Cardiac muscle cell (in vitro differentiated cells and primary cell): ENCODE measurements around the gene CCDC77. TPM values are rescaled to one million over a fixed set of nuclear protein-coding genes. Genes with fewer than 3 reads are reported as not detected.

ENCODE experiments used
- DNase-seq, 2 donors: peaks; one replicate each; pipeline versions ENCODE4 v3.0.0 to v3.0.0-alpha.2; 2010 to 2017; ENCODE audit warnings: low read depth in 1 of 2, low spot score in 1 of 2
- H3K27ac ChIP-seq: fragments of 200-600 bp; sonication (generic); 2 replicates; pipeline ENCODE4 v1.5.1; 2016
- H3K27me3 ChIP-seq: fragments of 200-600 bp; sonication (generic); 2 replicates; pipeline ENCODE4 v1.6.0; 2016; ENCODE audit warnings: control low read depth
- H3K36me3 ChIP-seq: fragments of 200-600 bp; sonication (generic); 2 replicates; pipeline ENCODE4 v1.5.1; 2016; ENCODE audit warnings: control low read depth
- H3K4me1 ChIP-seq: fragments of 200-600 bp; sonication (generic); 2 replicates; pipeline ENCODE4 v1.8.1; 2017; ENCODE audit warnings: low read depth, mild to moderate bottlenecking, mixed run types
- H3K4me3 ChIP-seq: fragments of 200-600 bp; sonication (generic); 2 replicates; pipeline ENCODE4 v1.5.1; 2016; ENCODE audit warnings: mild to moderate bottlenecking
- H3K9me3 ChIP-seq: fragments of 200-600 bp; sonication (generic); 2 replicates; pipeline ENCODE4 v1.5.1; 2017; ENCODE audit warnings: low read depth, mild to moderate bottlenecking, control low read depth
- CTCF ChIP-seq: IDR thresholded peaks from 2 replicates; pipeline ENCODE4 v1.5.1; 2012; ENCODE audit warnings: low read depth, mild to moderate bottlenecking, low read length
- polyA plus RNA-seq: library from polyadenylated mRNA; unstranded; fragments of >200 nt; fragmentation: Nextera tagmentation; extraction: Ambion mirVana; gene quantifications from 2 replicates; pipeline ENCODE4 v1.2.1, GENCODE V29; 2016
- total RNA-seq: library from RNA; depleted of rRNA; stranded (reverse); fragments of >200 nt; gene quantifications from 2 replicates; pipeline ENCODE4 v1.2.3, GENCODE V29; 2016

Gene CCDC77
- total and polyA plus RNA-seq, 2 experiments from 2014 or later, result 7.3 to 13.0 TPM

DNA sequence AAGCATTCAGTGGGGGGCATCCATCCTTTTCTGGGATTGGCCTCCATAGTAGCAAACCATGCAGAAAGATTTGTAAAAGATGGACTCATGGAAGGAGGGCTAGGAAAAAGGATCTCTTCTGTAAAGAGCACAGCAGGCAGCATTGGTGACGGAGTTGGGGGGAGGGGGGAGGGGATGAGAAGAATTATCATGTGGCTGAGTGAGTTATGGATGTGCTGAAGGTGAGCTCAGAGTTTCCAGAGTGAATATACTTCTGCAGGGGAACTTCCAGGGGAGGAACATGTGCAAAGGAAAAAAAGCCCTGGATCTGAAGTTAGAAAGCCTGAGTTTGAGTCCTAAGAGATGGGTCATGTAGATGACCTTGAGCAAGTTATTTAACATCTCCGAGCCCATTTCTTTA, 54.4 kb downstream of the CCDC77 start:
- peaks cover 27% of the 10 kb centered on the region for H3K4me1 ChIP-seq
- H3K27ac ChIP-seq, result peak overlapping the region; percentile 93
- no peaks in the 10 kb centered on the region for H3K9me3 ChIP-seq
- DNase-seq, result no peak
- no peaks in the 10 kb centered on the region for H3K36me3 ChIP-seq
- H3K27me3 ChIP-seq, result no peaks in the 10 kb centered on the region
- no peak for TF ChIP-seq CTCF
- no peak overlapping the region for H3K4me3 ChIP-seq

GRCh38 chr12:457676-458075, 56.2 kb downstream of the CCDC77 start:
- H3K36me3 ChIP-seq, result no peaks in the 10 kb centered on the region
- H3K9me3 ChIP-seq, result no peaks in the 10 kb centered on the region
- no peaks in the 10 kb centered on the region for H3K27me3 ChIP-seq
- peaks cover 20% of the 10 kb centered on the region for H3K4me1 ChIP-seq
- no peak for DNase-seq
- H3K27ac ChIP-seq, result no peak overlapping the region
- H3K4me3 ChIP-seq, result no peak overlapping the region
- no peak for TF ChIP-seq CTCF

DNA sequence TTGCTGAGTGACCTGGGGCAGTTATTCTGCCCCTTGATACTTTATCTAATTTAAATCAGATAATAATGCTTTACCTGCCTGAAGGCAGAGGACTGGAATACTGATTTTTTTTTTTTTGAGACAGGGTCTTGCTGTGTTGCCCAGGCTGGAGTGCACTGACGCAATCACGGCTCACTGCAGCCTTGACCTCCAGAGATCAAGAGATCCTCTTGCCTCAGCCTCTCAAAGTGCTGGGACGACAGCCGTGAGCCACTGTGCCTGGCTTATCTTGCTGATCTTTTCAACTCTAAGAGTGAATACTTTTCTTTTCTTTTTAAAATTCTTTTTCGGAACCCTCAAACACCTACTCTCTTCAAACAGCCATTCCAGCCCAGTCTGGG, 57.6 kb downstream of the CCDC77 start:
- DNase-seq, result no peak
- H3K27me3 ChIP-seq, result no peaks in the 10 kb centered on the region
- no peaks in the 10 kb centered on the region for H3K9me3 ChIP-seq
- no peaks in the 10 kb centered on the region for H3K36me3 ChIP-seq
- no peak overlapping the region for H3K27ac ChIP-seq
- peak overlapping the region; percentile 50 for H3K4me3 ChIP-seq
- peaks cover 22% of the 10 kb centered on the region for H3K4me1 ChIP-seq
- no peak for TF ChIP-seq CTCF

- TF ChIP-seq CTCF, result no peak
- Histone ChIP-seq H3K27ac (peak within 1 kb of the TSS; percentile 5), H3K36me3 (no peaks in the 10 kb centered on the region), H3K9me3 (no peaks in the 10 kb centered on the region), H3K4me1 (peaks cover 24% of the 10 kb centered on the region), H3K4me3 (peak within 1 kb of the TSS; percentile 50), H3K27me3 (no peaks in the 10 kb centered on the region)
- DNase-seq, result peak; percentile 36 to 83
These were observed 58.2 kb downstream of the CCDC77 start, which contains the start of gene B4GALNT3 for GRCh38 chr12:459430-460258. B4GALNT3 (plus strand) TSS chr12:459939; CDS start chr12:460377, 438 bp downstream.

- Histone ChIP-seq H3K27ac (no peak overlapping the region), H3K4me1 (peaks cover 26% of the 10 kb centered on the region), H3K4me3 (peak overlapping the region; percentile 50), H3K27me3 (no peaks in the 10 kb centered on the region), H3K36me3 (no peaks in the 10 kb centered on the region), H3K9me3 (no peaks in the 10 kb centered on the region)
- peak; percentile 10 to 41 for DNase-seq
- no peak for TF ChIP-seq CTCF
These were observed 59.1 kb downstream of the CCDC77 start for GRCh38 chr12:460261-461230.
